Measurements from ENCODE around the gene IL1B.

IL1B gene

DNA sequence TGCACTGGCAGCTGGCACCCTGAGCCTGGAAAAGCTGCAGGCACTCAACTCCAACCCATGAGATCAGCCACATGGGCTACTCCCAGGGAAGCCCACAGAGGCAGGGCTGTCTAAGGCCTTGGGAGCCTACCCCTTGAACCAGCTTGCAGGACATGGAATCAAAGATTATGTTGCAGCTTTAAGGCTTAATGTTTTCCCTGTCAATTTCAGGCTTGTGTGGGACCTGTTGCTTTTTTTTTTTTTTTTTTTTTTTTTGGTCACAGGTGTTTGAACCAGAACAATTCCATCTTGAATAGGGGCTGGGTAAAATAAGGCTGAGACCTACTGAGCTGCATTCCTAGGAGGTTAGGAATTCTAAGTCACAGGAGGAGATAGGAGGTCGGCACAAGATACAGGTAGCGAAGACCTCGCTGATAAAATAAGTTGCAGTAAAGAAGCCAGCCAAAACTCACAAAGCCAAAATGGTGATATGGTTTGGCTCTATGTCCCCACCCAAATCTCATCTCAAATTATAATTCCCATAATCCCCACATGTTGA lies 44.8 kb downstream of the IL1B start:
- no peaks in the 10 kb centered on the region for H3K27me3 ChIP-seq
- no peaks in the 10 kb centered on the region for H3K9me3 ChIP-seq
- H3K4me3 ChIP-seq (ENCODE audit: low read depth in 1 of 2, low read length in 1 of 2), result no peak overlapping the region
- H3K4me1 ChIP-seq (ENCODE audit: control insufficient read depth in 1 of 2, insufficient read depth in 1 of 2, low read depth in 1 of 2, low read length in 1 of 2), result peaks cover 70 to 75% of the 10 kb centered on the region in 2 experiments
- H3K36me3 ChIP-seq, result no peaks in the 10 kb centered on the region
- H3K27ac ChIP-seq, result peak overlapping the region; percentile 95
- TF ChIP-seq, protein P1, sequence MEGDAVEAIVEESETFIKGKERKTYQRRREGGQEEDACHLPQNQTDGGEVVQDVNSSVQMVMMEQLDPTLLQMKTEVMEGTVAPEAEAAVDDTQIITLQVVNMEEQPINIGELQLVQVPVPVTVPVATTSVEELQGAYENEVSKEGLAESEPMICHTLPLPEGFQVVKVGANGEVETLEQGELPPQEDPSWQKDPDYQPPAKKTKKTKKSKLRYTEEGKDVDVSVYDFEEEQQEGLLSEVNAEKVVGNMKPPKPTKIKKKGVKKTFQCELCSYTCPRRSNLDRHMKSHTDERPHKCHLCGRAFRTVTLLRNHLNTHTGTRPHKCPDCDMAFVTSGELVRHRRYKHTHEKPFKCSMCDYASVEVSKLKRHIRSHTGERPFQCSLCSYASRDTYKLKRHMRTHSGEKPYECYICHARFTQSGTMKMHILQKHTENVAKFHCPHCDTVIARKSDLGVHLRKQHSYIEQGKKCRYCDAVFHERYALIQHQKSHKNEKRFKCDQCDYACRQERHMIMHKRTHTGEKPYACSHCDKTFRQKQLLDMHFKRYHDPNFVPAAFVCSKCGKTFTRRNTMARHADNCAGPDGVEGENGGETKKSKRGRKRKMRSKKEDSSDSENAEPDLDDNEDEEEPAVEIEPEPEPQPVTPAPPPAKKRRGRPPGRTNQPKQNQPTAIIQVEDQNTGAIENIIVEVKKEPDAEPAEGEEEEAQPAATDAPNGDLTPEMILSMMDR (IDR thresholded peaks at IDR 0.05), result no peak

DNA sequence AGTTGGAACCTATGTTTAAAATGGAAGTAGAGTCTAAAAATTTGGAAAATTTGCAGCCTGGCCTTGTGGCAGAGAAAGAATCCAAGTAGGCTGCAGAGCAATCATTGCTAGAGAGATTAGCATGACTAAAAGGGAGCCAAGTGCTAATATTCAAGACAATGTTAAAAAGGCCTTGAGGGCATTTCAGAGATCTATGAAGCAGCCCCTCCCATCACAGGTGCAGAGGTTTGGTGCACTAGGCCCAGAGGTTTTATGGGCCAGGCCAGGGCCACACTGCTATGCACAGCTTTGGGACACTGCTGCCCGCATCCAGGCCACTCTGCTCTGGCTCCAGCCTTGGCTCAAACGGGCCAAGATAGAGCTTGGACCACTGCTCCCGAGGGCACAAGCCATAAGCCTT lies 45.6 kb downstream of the IL1B start:
- H3K27ac ChIP-seq, result no peak overlapping the region
- no peak overlapping the region for H3K4me3 ChIP-seq (ENCODE audit: low read depth in 1 of 2, low read length in 1 of 2)
- peaks cover 73 to 77% of the 10 kb centered on the region in 2 experiments for H3K4me1 ChIP-seq (ENCODE audit: control insufficient read depth in 1 of 2, insufficient read depth in 1 of 2, low read depth in 1 of 2, low read length in 1 of 2)
- no peaks in the 10 kb centered on the region for H3K36me3 ChIP-seq
- no peaks in the 10 kb centered on the region for H3K27me3 ChIP-seq
- no peaks in the 10 kb centered on the region for H3K9me3 ChIP-seq
- TF ChIP-seq, protein P1 (IDR thresholded peaks at IDR 0.05), result no peak

DNA sequence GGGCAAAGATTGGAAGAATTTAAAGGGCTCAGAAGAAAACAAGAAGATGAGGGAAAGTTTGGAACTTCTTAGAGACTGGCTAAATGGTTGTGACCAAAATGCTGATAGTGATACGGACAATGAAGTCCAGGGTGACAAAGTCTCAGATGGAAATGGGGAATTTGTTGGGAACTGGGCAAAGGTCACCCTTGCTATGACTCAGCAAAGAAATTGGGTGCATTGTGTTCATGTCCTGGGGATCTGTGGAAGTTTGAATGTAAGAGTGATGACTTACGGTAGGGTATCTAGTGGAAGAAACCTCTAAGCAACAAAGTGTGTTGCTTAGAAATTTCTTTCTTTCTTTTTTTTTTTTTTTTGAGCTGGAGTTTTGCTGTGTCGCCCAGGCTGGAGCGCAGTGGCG lies 46.3 kb downstream of the IL1B start:
- H3K4me1 ChIP-seq (ENCODE audit: control insufficient read depth in 1 of 2, insufficient read depth in 1 of 2, low read depth in 1 of 2, low read length in 1 of 2), result peaks cover 72 to 77% of the 10 kb centered on the region in 2 experiments
- H3K9me3 ChIP-seq, result no peaks in the 10 kb centered on the region
- no peak overlapping the region for H3K4me3 ChIP-seq (ENCODE audit: low read depth in 1 of 2, low read length in 1 of 2)
- no peaks in the 10 kb centered on the region for H3K27me3 ChIP-seq
- H3K27ac ChIP-seq, result no peak overlapping the region
- TF ChIP-seq, protein P1 (IDR thresholded peaks at IDR 0.05), result no peak
- no peaks in the 10 kb centered on the region for H3K36me3 ChIP-seq

DNA sequence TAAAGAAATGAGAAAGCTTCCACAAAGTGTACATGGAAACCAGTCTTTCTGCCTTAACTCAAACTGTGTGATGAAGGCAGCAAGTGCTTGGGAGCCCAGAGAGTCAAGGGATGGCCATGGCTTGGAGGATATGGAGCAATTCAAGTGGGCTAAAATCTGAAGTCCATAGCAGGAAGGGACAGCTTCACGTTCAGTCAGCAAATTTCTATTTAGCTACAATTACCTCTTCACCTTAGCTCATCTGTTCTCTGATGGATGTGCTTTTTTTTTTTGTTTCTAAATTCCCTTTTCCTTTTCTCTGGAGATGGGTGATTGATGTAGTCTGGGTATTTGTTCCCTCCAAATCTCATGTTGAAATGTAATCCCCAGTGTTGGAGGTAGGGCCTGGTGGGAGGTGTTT lies 47.4 kb downstream of the IL1B start:
- Histone ChIP-seq H3K36me3 (no peaks in the 10 kb centered on the region), H3K4me1 (ENCODE audit: control insufficient read depth in 1 of 2, insufficient read depth in 1 of 2, low read depth in 1 of 2, low read length in 1 of 2) (peaks cover 72 to 77% of the 10 kb centered on the region in 2 experiments), H3K9me3 (no peaks in the 10 kb centered on the region), H3K4me3 (ENCODE audit: low read depth in 1 of 2, low read length in 1 of 2) (no peak overlapping the region), H3K27me3 (no peaks in the 10 kb centered on the region), H3K27ac (peak overlapping the region; percentile 84)
- TF ChIP-seq, protein P1 (IDR thresholded peaks at IDR 0.05), result no peak

GRCh38 chr2:112788653-112789052 lies 47.9 kb downstream of the IL1B start:
- Histone ChIP-seq H3K27ac (peak overlapping the region; percentile 84), H3K4me1 (ENCODE audit: control insufficient read depth in 1 of 2, insufficient read depth in 1 of 2, low read depth in 1 of 2, low read length in 1 of 2) (peaks cover 68 to 76% of the 10 kb centered on the region in 2 experiments), H3K4me3 (ENCODE audit: low read depth in 1 of 2, low read length in 1 of 2) (no peak overlapping the region), H3K36me3 (no peaks in the 10 kb centered on the region), H3K27me3 (no peaks in the 10 kb centered on the region), H3K9me3 (no peaks in the 10 kb centered on the region)
- TF ChIP-seq, protein P1 (IDR thresholded peaks at IDR 0.05), result no peak
